NT2/D1 (cell line): ENCODE measurements around the gene VWA8.

Source experiments
- SUZ12 ChIP-seq: IDR thresholded peaks from 2 replicates; pipeline ENCODE4 v1.6.1; 2011; ENCODE audit not compliant: insufficient read length, insufficient read depth; ENCODE audit errors: extremely low read depth
- YY1 ChIP-seq: IDR thresholded peaks from 2 replicates; pipeline ENCODE4 v1.6.1; 2011; ENCODE audit not compliant: insufficient read length, insufficient read depth

GRCh38 chr13:41691274-41691673 is 269.6 kb downstream of the VWA8 start:
- TF ChIP-seq YY1 = no peak
- TF ChIP-seq SUZ12 = no peak
